HEK293 (cell line): ENCODE data around the gene MAPK12.
"Not testable (repeated sequence)": the region's sequence is repeated elsewhere in the genome, so short reads cannot be mapped to it uniquely, and the experiment has no call there.

Source experiments
- CTCF ChIP-seq: fragments of 450-650 bp; formaldehyde crosslinking; IDR thresholded peaks from 2 replicates; pipeline ENCODE4 v1.5.1; 2016; ENCODE audit warnings: missing biosample characterization, missing genetic modification characterization
- HOXA7 ChIP-seq: sonication (generic); formaldehyde crosslinking; IDR thresholded peaks from 2 replicates; pipeline ENCODE4 v1.8.1; 2022; ENCODE audit warnings: missing genetic modification reagents, borderline replicate concordance
- PBX3 ChIP-seq: sonication (generic); formaldehyde crosslinking; IDR thresholded peaks from 2 replicates; pipeline ENCODE4 v1.8.1; 2022; ENCODE audit warnings: mild to moderate bottlenecking, moderate library complexity, missing genetic modification reagents
- TCF7L2 ChIP-seq: IDR thresholded peaks from 2 replicates; pipeline ENCODE4 v1.6.1; 2011; ENCODE audit warnings: low read depth, mild to moderate bottlenecking, inconsistent platforms, low read length, moderate library complexity, borderline replicate concordance
- ZBTB11 ChIP-seq: fragments of 450-650 bp; formaldehyde crosslinking; conservative IDR thresholded peaks from 2 replicates; pipeline ENCODE4 v1.5.1; 2016; ENCODE audit warnings: low read depth, missing biosample characterization, missing genetic modification characterization
- ZNF140 ChIP-seq: fragments of 450-650 bp; formaldehyde crosslinking; IDR thresholded peaks from 2 replicates; pipeline ENCODE4 v1.5.1; 2016; ENCODE audit warnings: missing biosample characterization, missing genetic modification characterization
- ZNF155 ChIP-seq: fragments of 450-650 bp; formaldehyde crosslinking; IDR thresholded peaks from 2 replicates; pipeline ENCODE4 v1.5.1; 2016; ENCODE audit warnings: missing biosample characterization, missing genetic modification characterization
- ZNF23 ChIP-seq: fragments of 450-650 bp; formaldehyde crosslinking; IDR thresholded peaks from 2 replicates; pipeline ENCODE4 v1.5.1; 2016; ENCODE audit warnings: missing biosample characterization, missing genetic modification characterization, borderline replicate concordance
- ZNF239 ChIP-seq: fragments of 450-650 bp; formaldehyde crosslinking; IDR thresholded peaks from 2 replicates; pipeline ENCODE4 v1.5.1; 2016; ENCODE audit warnings: missing biosample characterization, missing genetic modification characterization
- ZNF530 ChIP-seq: fragments of 450-650 bp; formaldehyde crosslinking; IDR thresholded peaks from 2 replicates; pipeline ENCODE4 v1.5.1; 2016; ENCODE audit warnings: low read depth, missing biosample characterization, missing genetic modification characterization
- ZNF549 ChIP-seq: fragments of 450-650 bp; IDR thresholded peaks from 2 replicates; pipeline ENCODE4 v1.5.1; 2018; ENCODE audit warnings: missing biosample characterization, missing genetic modification characterization, mild to moderate bottlenecking, inconsistent platforms, moderate library complexity
- ZNF624 ChIP-seq: fragments of 450-650 bp; formaldehyde crosslinking; IDR thresholded peaks from 2 replicates; pipeline ENCODE4 v1.5.1; 2017; ENCODE audit warnings: missing biosample characterization, missing genetic modification characterization
- ZSCAN23 ChIP-seq: fragments of 450-650 bp; formaldehyde crosslinking; IDR thresholded peaks from 2 replicates; pipeline ENCODE4 v1.5.1; 2016; ENCODE audit warnings: missing biosample characterization, missing genetic modification characterization

- not testable (repeated sequence) for TF ChIP-seq CTCF (tag by site-specific recombination); ZBTB11 (tag by site-specific recombination); HOXA7; ZNF530 (tag by site-specific recombination); ZNF155 (tag by site-specific recombination); PBX3 (CRISPR knock-in tag); ZSCAN23 (tag by site-specific recombination); ZNF140 (tag by site-specific recombination); ZNF239 (tag by site-specific recombination); ZNF624 (tag by site-specific recombination); TCF7L2; ZNF549; ZNF23
These were observed 12.3 kb upstream of the MAPK12 start for GRCh38 chr22:50273781-50274180.
